ENCODE results near the gene KCNIP1.
A peak's percentile ranks its signal among the peaks of the same experiment; 100 is the strongest.

Gene KCNIP1

GRCh38 chr5:170571281-170571731, 67.5 kb downstream of the KCNIP1 start:
- Mint-ChIP-seq H3K4me1 (ENCODE audit: low read depth) (peaks cover 12% of the 10 kb centered on the region), H3K9me3 (ENCODE audit: low read depth) (no peaks in the 10 kb centered on the region), H3K4me3 (no peak overlapping the region), H3K27me3 (peaks cover 26% of the 10 kb centered on the region), H3K36me3 (no peaks in the 10 kb centered on the region), H3K27ac (no peak overlapping the region)

GRCh38 chr5:170571875-170572852, 68.3 kb downstream of the KCNIP1 start:
- Mint-ChIP-seq H3K36me3 (no peaks in the 10 kb centered on the region), H3K9me3 (ENCODE audit: low read depth) (no peaks in the 10 kb centered on the region), H3K27ac (no peak overlapping the region), H3K4me1 (ENCODE audit: low read depth) (peaks cover 12% of the 10 kb centered on the region), H3K4me3 (no peak overlapping the region), H3K27me3 (peaks cover 23% of the 10 kb centered on the region)

- peaks cover 25% of the 10 kb centered on the region for H3K27me3 Mint-ChIP-seq
- H3K9me3 Mint-ChIP-seq (ENCODE audit: low read depth), result no peaks in the 10 kb centered on the region
- no peak overlapping the region for H3K27ac Mint-ChIP-seq
Observed at GRCh38 chr5:170573114-170573513, 69.3 kb downstream of the KCNIP1 start.

DNA sequence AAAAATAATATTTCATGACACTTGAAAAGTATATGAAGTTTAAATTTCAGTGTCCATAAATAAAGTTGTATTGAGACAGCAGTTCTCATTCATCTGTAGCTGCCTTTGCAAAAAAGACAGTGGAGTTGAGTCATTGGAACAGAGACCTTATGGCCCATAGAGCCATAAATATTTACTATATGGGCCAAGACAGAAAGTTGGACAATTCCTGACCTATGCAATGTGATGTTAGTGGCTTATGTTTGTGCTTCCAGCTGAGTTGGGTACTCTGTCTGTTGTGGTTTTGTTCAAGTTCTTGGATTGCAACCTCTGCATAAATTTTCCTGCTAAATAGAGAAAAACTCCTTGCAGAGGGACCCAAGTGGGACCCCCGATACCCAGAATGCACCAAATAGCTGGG, 69.8 kb downstream of the KCNIP1 start:
- no peaks in the 10 kb centered on the region for H3K36me3 Mint-ChIP-seq
- H3K9me3 Mint-ChIP-seq (ENCODE audit: low read depth), result peaks cover 2% of the 10 kb centered on the region
- H3K27me3 Mint-ChIP-seq, result peaks cover 27% of the 10 kb centered on the region
- no peak overlapping the region for H3K27ac Mint-ChIP-seq
- peaks cover 12% of the 10 kb centered on the region for H3K4me1 Mint-ChIP-seq (ENCODE audit: low read depth)
- H3K4me3 Mint-ChIP-seq, result no peak overlapping the region

More at GRCh38 chr5:170573114-170573513, 69.3 kb downstream of the KCNIP1 start:
- Mint-ChIP-seq H3K4me3 (no peak overlapping the region), H3K36me3 (no peaks in the 10 kb centered on the region), H3K4me1 (ENCODE audit: low read depth) (peaks cover 12% of the 10 kb centered on the region)

DNA sequence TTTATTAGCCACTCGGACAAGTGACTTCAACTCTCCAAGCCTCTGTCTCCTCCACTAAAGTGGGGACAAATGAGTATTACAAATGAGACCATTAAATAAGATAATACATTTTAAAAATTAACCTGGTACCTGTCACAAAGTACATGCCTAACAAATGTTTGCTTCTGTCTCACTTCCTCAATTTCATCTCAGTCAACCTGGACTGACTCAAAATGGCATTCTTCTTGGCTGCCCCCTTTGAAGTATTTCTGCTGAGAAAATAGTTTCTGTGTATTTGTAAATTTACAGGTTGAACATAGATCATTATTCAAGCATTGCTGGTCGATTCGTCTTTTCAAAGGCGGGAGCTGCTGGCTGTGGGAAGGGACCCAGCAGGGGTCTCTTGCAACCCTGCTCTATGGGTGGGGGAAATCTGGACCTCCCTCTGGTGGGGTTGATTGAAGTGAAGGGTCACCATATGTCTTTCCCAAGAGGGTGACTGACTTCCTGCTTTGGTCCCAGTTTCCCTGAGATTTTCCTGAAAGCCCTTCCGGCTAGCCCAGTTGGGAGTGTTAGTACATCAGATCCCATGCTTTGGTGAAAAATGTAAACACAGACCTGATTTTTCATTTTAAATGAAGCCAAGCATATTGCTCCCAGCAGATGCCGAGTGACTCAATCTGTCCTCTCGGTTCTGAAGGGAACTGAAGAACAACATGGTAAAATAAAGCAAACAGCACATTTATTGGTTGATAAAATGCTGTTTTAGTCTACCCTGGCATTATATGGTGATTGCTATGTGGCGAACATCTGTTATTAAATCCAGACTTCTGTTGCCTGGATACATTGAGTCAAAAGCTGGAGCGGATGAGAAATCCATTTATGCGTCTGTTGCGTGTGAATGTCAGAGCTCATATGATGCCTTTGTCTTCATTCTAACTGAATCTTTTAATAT, 73.0 kb downstream of the KCNIP1 start:
- Mint-ChIP-seq H3K36me3 (no peaks in the 10 kb centered on the region), H3K4me1 (ENCODE audit: low read depth) (peaks cover 10% of the 10 kb centered on the region)

GRCh38 chr5:170579601-170580000, 75.8 kb downstream of the KCNIP1 start:
- no peaks in the 10 kb centered on the region for H3K36me3 Mint-ChIP-seq
- no peak overlapping the region for H3K27ac Mint-ChIP-seq

More for the DNA sequence above, 73.0 kb downstream of the KCNIP1 start:
- Mint-ChIP-seq H3K27ac (no peak overlapping the region), H3K27me3 (peaks cover 26% of the 10 kb centered on the region), H3K9me3 (ENCODE audit: low read depth) (peaks cover 5% of the 10 kb centered on the region), H3K4me3 (no peak overlapping the region)

DNA sequence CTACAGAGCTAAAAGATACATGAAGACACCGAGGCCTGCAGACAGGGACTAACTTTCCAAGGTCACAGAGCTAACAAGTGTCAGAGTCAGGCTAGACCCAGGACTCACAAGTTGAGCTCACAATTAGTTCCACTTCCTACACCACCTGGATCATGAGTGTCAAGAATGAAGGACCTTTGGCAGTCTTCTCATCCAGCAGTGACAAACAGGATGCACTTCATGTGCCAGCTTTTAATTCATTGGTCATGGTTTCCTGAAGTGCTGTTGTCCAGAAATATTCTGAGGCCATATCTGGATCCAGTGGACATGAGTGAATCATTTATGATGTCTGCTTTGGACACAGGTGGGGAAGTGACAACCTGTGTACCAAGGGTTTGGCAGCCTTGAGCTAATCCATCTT, 77.4 kb downstream of the KCNIP1 start:
- Mint-ChIP-seq H3K27me3 (peaks cover 32% of the 10 kb centered on the region), H3K4me1 (ENCODE audit: low read depth) (no peaks in the 10 kb centered on the region), H3K9me3 (ENCODE audit: low read depth) (peaks cover 5% of the 10 kb centered on the region), H3K4me3 (no peak overlapping the region), H3K36me3 (no peaks in the 10 kb centered on the region), H3K27ac (no peak overlapping the region)

More at GRCh38 chr5:170579601-170580000, 75.8 kb downstream of the KCNIP1 start:
- Mint-ChIP-seq H3K4me1 (ENCODE audit: low read depth) (no peaks in the 10 kb centered on the region), H3K27me3 (peaks cover 31% of the 10 kb centered on the region), H3K9me3 (ENCODE audit: low read depth) (peaks cover 5% of the 10 kb centered on the region), H3K4me3 (no peak overlapping the region)

- Mint-ChIP-seq H3K4me1 (ENCODE audit: low read depth) (no peaks in the 10 kb centered on the region), H3K9me3 (ENCODE audit: low read depth) (peaks cover 5% of the 10 kb centered on the region), H3K27me3 (peaks cover 30% of the 10 kb centered on the region), H3K4me3 (no peak overlapping the region), H3K36me3 (no peaks in the 10 kb centered on the region), H3K27ac (no peak overlapping the region)
Observed at GRCh38 chr5:170582644-170583330, 79.0 kb downstream of the KCNIP1 start.

DNA sequence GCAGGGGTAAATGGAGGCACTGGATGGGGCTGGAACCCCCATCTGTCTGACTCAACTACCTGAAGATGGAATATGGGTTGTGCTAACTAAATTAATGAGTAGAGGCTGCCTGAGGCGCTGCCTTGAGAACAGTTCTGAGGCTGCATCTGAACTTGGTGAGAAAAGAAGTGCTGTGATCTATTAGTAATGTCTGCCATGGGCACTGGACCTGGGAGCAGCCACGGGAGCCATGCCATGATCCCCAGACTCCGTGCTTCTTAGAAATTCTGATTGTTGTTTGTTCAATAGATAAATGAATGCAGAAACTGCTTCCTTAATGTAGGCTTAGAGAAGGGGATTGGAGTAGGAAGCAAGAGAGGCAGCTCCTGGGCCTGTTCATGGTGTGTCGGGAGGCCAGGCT, 80.2 kb downstream of the KCNIP1 start:
- no peaks in the 10 kb centered on the region for H3K36me3 Mint-ChIP-seq
- H3K4me3 Mint-ChIP-seq, result no peak overlapping the region
- H3K9me3 Mint-ChIP-seq (ENCODE audit: low read depth), result no peaks in the 10 kb centered on the region
- no peak overlapping the region for H3K27ac Mint-ChIP-seq
- peaks cover 21% of the 10 kb centered on the region for H3K27me3 Mint-ChIP-seq
- no peaks in the 10 kb centered on the region for H3K4me1 Mint-ChIP-seq (ENCODE audit: low read depth)

- Mint-ChIP-seq H3K27ac (no peak overlapping the region), H3K4me3 (no peak overlapping the region), H3K27me3 (peaks cover 24% of the 10 kb centered on the region), H3K9me3 (ENCODE audit: low read depth) (no peaks in the 10 kb centered on the region), H3K4me1 (ENCODE audit: low read depth) (no peaks in the 10 kb centered on the region), H3K36me3 (no peaks in the 10 kb centered on the region)
Observed at GRCh38 chr5:170584450-170585058, 80.7 kb downstream of the KCNIP1 start.

GRCh38 chr5:170585273-170585948, 81.6 kb downstream of the KCNIP1 start:
- Mint-ChIP-seq H3K4me1 (ENCODE audit: low read depth) (no peaks in the 10 kb centered on the region), H3K9me3 (ENCODE audit: low read depth) (no peaks in the 10 kb centered on the region), H3K36me3 (no peaks in the 10 kb centered on the region), H3K27me3 (peaks cover 18% of the 10 kb centered on the region), H3K27ac (no peak overlapping the region), H3K4me3 (no peak overlapping the region)

GRCh38 chr5:170587808-170588207, 84.0 kb downstream of the KCNIP1 start:
- peak overlapping the region; percentile 67 for H3K27ac Mint-ChIP-seq
- peaks cover 18% of the 10 kb centered on the region for H3K27me3 Mint-ChIP-seq
- no peaks in the 10 kb centered on the region for H3K36me3 Mint-ChIP-seq
- no peak overlapping the region for H3K4me3 Mint-ChIP-seq
- no peaks in the 10 kb centered on the region for H3K9me3 Mint-ChIP-seq (ENCODE audit: low read depth)
- H3K4me1 Mint-ChIP-seq (ENCODE audit: low read depth), result no peaks in the 10 kb centered on the region

- Mint-ChIP-seq H3K36me3 (no peaks in the 10 kb centered on the region), H3K4me3 (no peak overlapping the region), H3K9me3 (ENCODE audit: low read depth) (no peaks in the 10 kb centered on the region), H3K27ac (no peak overlapping the region), H3K4me1 (ENCODE audit: low read depth) (no peaks in the 10 kb centered on the region), H3K27me3 (peaks cover 12% of the 10 kb centered on the region)
Observed at GRCh38 chr5:170589643-170590042, 85.8 kb downstream of the KCNIP1 start.

- Mint-ChIP-seq H3K36me3 (no peaks in the 10 kb centered on the region), H3K27me3 (peaks cover 10% of the 10 kb centered on the region), H3K9me3 (ENCODE audit: low read depth) (no peaks in the 10 kb centered on the region), H3K4me1 (ENCODE audit: low read depth) (no peaks in the 10 kb centered on the region), H3K27ac (no peak overlapping the region), H3K4me3 (no peak overlapping the region)
Observed at GRCh38 chr5:170590566-170590965, 86.7 kb downstream of the KCNIP1 start.
